ENCODE data around the gene SRPK2. TPM values are rescaled to one million over a fixed set of nuclear protein-coding genes. Genes with fewer than 3 reads are reported as not detected.
"Not testable (repeated sequence)": the region's sequence is repeated elsewhere in the genome, so short reads cannot be mapped to it uniquely, and the experiment has no call there.

SRPK2 gene
- total RNA-seq, 4 donors from 2014 or later = 41.0 to 87.1 (median 67.1) TPM

DNA sequence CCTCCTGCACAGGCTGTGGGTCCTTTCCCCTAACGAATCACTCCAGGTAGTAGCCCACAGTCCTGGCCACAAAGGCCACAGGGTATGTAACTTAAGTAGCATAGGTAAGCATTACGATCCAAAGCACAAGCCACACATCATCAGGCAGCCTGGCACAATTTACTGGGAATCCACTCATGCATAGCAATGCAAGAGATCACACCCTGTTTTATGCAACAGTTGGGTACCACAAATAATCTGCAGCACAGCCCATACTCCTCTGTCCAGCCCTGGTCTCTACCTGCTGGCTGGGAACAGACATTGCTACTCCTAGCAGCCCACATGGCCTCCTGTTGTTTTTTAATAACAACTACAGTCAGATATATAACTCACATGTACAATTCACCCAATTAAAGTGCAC, 34.3 kb downstream of the SRPK2 start:
- TF ChIP-seq POLR2A (IDR thresholded peaks at IDR 0.05) = no peak
- TF ChIP-seq, protein P1, sequence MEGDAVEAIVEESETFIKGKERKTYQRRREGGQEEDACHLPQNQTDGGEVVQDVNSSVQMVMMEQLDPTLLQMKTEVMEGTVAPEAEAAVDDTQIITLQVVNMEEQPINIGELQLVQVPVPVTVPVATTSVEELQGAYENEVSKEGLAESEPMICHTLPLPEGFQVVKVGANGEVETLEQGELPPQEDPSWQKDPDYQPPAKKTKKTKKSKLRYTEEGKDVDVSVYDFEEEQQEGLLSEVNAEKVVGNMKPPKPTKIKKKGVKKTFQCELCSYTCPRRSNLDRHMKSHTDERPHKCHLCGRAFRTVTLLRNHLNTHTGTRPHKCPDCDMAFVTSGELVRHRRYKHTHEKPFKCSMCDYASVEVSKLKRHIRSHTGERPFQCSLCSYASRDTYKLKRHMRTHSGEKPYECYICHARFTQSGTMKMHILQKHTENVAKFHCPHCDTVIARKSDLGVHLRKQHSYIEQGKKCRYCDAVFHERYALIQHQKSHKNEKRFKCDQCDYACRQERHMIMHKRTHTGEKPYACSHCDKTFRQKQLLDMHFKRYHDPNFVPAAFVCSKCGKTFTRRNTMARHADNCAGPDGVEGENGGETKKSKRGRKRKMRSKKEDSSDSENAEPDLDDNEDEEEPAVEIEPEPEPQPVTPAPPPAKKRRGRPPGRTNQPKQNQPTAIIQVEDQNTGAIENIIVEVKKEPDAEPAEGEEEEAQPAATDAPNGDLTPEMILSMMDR (IDR thresholded peaks at IDR 0.05) = no peak
- DNase-seq (ENCODE audit: low spot score in 2 of 2) = no peak
- H3K4me3 ChIP-seq (ENCODE audit: low read depth, poor library complexity, severe bottlenecking) = no peak overlapping the region
- intact Hi-C loops (cut with DNase I; ENCODE audit: low total_unique reads) = no loop called here
- 66 to 68% methylated on average over 2 of the region's 2 CpGs for WGBS, 2 donors

DNA sequence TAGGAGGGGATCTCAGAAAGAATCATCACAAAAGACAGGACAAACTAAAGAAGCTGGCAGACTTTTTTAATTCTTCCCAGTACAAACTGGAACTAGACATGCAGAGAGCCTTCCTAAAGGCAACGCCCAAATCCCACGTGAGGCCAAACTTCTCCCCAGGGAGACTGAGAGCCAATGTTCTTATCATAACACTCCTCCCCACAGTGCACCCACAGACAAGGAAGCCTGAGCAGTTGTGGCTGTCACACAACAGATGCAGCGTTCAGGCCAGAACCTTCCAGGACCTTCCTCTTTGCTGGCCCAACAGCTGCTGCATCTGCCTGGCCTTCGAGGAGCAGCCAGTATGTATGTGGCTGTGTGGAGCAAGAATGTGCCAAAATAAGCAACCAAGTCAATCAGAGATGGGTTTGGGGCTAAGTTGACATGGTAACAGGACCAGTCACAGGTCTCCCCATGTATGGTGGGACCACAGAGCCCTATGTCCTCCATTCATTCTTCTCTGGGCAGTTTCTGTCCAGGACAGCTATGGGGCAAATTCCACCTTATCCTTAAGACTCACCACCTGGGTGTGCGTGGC, 34.9 kb downstream of the SRPK2 start:
- no peak overlapping the region for H3K4me3 ChIP-seq (ENCODE audit: low read depth, poor library complexity, severe bottlenecking)
- peak in 1 of 2 donors; percentile 51 for DNase-seq (ENCODE audit: low spot score in 2 of 2)
- 27 to 31% methylated on average over 5 of the region's 5 CpGs for WGBS, 2 donors
- intact Hi-C loops (cut with DNase I; ENCODE audit: low total_unique reads) = no loop called here
- no peak for TF ChIP-seq POLR2A (IDR thresholded peaks at IDR 0.05)
- TF ChIP-seq, protein P1 (IDR thresholded peaks at IDR 0.05) = no peak

DNA sequence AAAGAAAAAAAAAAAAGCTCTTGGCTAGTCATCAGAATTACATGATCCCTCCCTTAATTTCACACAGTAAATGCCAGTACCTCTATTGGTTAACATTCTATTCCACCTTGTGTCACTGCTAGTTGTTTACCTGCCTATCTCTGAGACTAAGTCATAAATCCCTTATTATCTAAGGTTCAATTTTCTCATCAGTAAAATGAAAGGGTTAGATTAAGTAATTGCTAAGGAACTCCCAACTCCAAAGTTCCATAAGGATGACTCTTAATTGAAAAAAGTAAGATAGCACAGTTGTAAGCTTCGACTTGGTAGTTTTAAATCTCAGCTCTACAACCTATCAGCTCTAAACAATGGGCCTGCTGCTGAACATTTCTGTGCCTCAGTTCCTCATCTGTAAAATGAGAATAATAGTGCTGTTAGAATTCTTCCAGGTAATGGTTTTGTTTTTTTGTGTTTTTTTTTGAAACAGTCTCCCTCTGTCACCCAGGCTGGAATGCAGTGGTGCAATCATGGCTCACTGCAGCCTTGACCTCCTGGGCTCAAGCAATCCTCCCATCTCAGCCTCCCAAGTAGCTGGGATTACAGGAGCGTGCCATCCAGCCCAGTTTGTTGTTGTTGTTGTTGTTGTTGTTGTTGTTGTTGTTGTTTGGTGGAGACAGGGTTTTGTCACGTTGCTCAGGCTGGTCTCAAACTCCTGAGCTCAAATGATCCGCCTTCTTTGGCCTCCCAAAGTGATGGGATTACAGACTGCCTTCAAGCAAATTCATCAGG, 35.6 kb downstream of the SRPK2 start:
- no peak for TF ChIP-seq POLR2A (IDR thresholded peaks at IDR 0.05)
- TF ChIP-seq, protein P1 (IDR thresholded peaks at IDR 0.05) = no peak
- WGBS, 2 donors = 61 to 71% methylated on average over 4 of the region's 4 CpGs
- no peak overlapping the region for H3K4me3 ChIP-seq (ENCODE audit: low read depth, poor library complexity, severe bottlenecking)
- DNase-seq (ENCODE audit: low spot score in 2 of 2) = no peak
- intact Hi-C loops (cut with DNase I; ENCODE audit: low total_unique reads) = no loop called here

DNA sequence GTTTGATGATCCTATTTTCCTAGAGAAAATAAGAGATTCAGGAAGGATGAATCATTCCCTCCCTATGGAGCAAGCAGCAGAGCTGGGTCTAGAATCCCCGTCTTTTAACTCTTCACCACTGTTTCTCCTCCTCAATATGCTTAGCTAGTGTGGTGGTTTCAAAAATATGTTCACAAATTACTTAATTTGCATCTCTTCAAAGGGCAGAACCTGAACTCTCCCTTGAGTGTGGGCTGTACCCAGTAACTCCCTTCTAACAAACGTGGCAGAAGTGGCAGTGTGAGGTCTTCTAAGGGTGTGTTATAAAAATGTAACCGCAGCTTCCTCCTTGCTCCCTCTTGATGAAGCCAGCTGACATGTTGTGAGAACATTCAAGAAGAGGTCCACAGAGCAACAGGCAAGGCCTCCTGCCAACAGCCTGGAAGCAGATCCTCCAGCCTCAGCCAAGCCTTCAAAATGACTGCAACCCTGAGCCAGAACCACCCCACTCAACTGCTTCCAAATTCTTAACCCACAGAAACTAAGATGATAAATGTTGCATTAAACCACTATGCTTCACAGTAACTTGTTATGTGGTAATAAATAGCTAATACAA, 36.6 kb downstream of the SRPK2 start:
- peak; percentile 84 to 93 for DNase-seq (ENCODE audit: low spot score in 2 of 2)
- intact Hi-C loops (cut with DNase I; ENCODE audit: low total_unique reads) = no loop called here
- 9% methylated on average over 3 of the region's 3 CpGs for WGBS, 2 donors
- TF ChIP-seq, protein P1 (IDR thresholded peaks at IDR 0.05) = no peak
- no peak for TF ChIP-seq POLR2A (IDR thresholded peaks at IDR 0.05)
- H3K4me3 ChIP-seq (ENCODE audit: low read depth, poor library complexity, severe bottlenecking) = no peak overlapping the region

DNA sequence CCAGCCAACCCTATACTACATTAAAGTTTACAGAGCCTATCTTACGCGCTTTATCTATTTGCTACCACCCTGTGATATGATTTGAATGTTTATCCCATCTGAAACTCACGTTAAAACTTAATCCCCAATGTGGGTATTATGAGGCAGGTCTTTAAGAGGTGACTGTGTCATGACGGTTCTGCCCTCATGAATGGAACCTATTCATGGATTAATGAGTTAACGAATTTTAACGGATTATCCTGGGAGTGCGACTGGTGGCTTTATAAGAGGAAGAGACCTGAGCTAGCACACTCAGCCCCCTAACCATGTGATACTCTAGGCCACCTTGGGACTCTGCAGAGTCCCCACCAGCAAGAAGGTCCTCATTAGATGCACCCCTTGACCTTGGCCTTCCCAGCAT, 37.8 kb downstream of the SRPK2 start:
- TF ChIP-seq, protein P1 (IDR thresholded peaks at IDR 0.05) = no peak
- no peak overlapping the region for H3K4me3 ChIP-seq (ENCODE audit: low read depth, poor library complexity, severe bottlenecking)
- DNase-seq (ENCODE audit: low spot score in 2 of 2) = no peak
- WGBS, 2 donors = 93 to 95% methylated on average over 7 of the region's 7 CpGs
- intact Hi-C loops (cut with DNase I; ENCODE audit: low total_unique reads) = no loop called here

DNA sequence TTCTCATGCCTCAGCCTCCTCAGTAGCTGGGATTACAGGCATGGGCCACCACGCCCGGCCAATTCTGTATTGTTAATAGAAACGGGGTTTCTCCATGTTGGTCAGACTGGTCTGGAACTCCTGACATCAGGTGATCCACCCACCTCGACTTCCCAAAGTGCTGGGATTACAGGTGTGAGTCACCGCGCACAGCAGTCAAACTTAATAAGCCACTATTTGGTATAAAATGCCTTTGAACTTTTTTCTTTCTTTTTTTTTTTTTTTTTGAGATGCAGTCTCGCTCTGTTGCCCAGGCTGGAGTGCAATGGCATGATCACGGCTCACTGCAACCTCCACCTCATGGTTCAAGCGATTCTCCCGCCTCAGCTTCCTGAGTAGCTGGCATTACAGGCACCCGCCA, 40.5 kb downstream of the SRPK2 start:
- WGBS, 2 donors = 90 to 97% methylated on average over 11 of the region's 11 CpGs
- intact Hi-C loops (cut with DNase I; ENCODE audit: low total_unique reads); H3K4me3 ChIP-seq (ENCODE audit: low read depth, poor library complexity, severe bottlenecking); DNase-seq (ENCODE audit: low spot score in 2 of 2): not testable (repeated sequence)
